Measurements from ENCODE around the gene PARP2. TPM values are rescaled to one million over a fixed set of nuclear protein-coding genes. Genes with fewer than 3 reads are reported as not detected.

PARP2 gene
- total RNA-seq, 1 donor from 2014 or later, result 25.3 TPM

- no peaks in the 10 kb centered on the region for H3K4me1 Mint-ChIP-seq (ENCODE audit: unreplicated experiment)
- no peaks in the 10 kb centered on the region for H3K27me3 Mint-ChIP-seq (ENCODE audit: unreplicated experiment)
- no peak overlapping the region for H3K4me3 Mint-ChIP-seq (ENCODE audit: unreplicated experiment)
- TF ChIP-seq CTCF (IDR thresholded peaks at IDR 0.05), result no peak
- H3K36me3 Mint-ChIP-seq (ENCODE audit: unreplicated experiment), result peaks cover 42% of the 10 kb centered on the region
- no peak for DNase-seq (ENCODE audit: extremely low spot score, unreplicated experiment)
- no peak overlapping the region for H3K27ac Mint-ChIP-seq (ENCODE audit: unreplicated experiment)
- no peaks in the 10 kb centered on the region for H3K9me3 Mint-ChIP-seq (ENCODE audit: unreplicated experiment)
These were observed 42.9 kb downstream of the PARP2 start for GRCh38 chr14:20386276-20386855.

- no peak overlapping the region for H3K27ac Mint-ChIP-seq (ENCODE audit: unreplicated experiment)
- H3K4me1 Mint-ChIP-seq (ENCODE audit: unreplicated experiment), result no peaks in the 10 kb centered on the region
- TF ChIP-seq CTCF (IDR thresholded peaks at IDR 0.05), result no peak
- no peak for DNase-seq (ENCODE audit: extremely low spot score, unreplicated experiment)
- no peak overlapping the region for H3K4me3 Mint-ChIP-seq (ENCODE audit: unreplicated experiment)
- no peaks in the 10 kb centered on the region for H3K9me3 Mint-ChIP-seq (ENCODE audit: unreplicated experiment)
- no peaks in the 10 kb centered on the region for H3K27me3 Mint-ChIP-seq (ENCODE audit: unreplicated experiment)
- H3K36me3 Mint-ChIP-seq (ENCODE audit: unreplicated experiment), result peaks cover 39% of the 10 kb centered on the region
These were observed 44.1 kb downstream of the PARP2 start for GRCh38 chr14:20387576-20387975.

- Mint-ChIP-seq H3K4me3 (ENCODE audit: unreplicated experiment) (no peak overlapping the region), H3K27me3 (ENCODE audit: unreplicated experiment) (no peaks in the 10 kb centered on the region), H3K27ac (ENCODE audit: unreplicated experiment) (no peak overlapping the region), H3K4me1 (ENCODE audit: unreplicated experiment) (no peaks in the 10 kb centered on the region), H3K9me3 (ENCODE audit: unreplicated experiment) (no peaks in the 10 kb centered on the region), H3K36me3 (ENCODE audit: unreplicated experiment) (peaks cover 40% of the 10 kb centered on the region)
- no peak for DNase-seq (ENCODE audit: extremely low spot score, unreplicated experiment)
- no peak for TF ChIP-seq CTCF (IDR thresholded peaks at IDR 0.05)
These were observed 44.7 kb downstream of the PARP2 start for GRCh38 chr14:20388159-20388558.

- Mint-ChIP-seq H3K27me3 (ENCODE audit: unreplicated experiment) (no peaks in the 10 kb centered on the region), H3K36me3 (ENCODE audit: unreplicated experiment) (peaks cover 41% of the 10 kb centered on the region), H3K27ac (ENCODE audit: unreplicated experiment) (no peak overlapping the region), H3K4me3 (ENCODE audit: unreplicated experiment) (no peak overlapping the region), H3K4me1 (ENCODE audit: unreplicated experiment) (no peaks in the 10 kb centered on the region), H3K9me3 (ENCODE audit: unreplicated experiment) (no peaks in the 10 kb centered on the region)
- TF ChIP-seq CTCF (IDR thresholded peaks at IDR 0.05), result no peak
- DNase-seq (ENCODE audit: extremely low spot score, unreplicated experiment), result no peak
These were observed 48.1 kb downstream of the PARP2 start for GRCh38 chr14:20391505-20391904.

GRCh38 chr14:20397511-20397910 is 54.1 kb downstream of the PARP2 start:
- Mint-ChIP-seq H3K36me3 (ENCODE audit: unreplicated experiment) (peaks cover 43% of the 10 kb centered on the region), H3K4me1 (ENCODE audit: unreplicated experiment) (no peaks in the 10 kb centered on the region), H3K4me3 (ENCODE audit: unreplicated experiment) (no peak overlapping the region), H3K27ac (ENCODE audit: unreplicated experiment) (no peak overlapping the region), H3K9me3 (ENCODE audit: unreplicated experiment) (no peaks in the 10 kb centered on the region), H3K27me3 (ENCODE audit: unreplicated experiment) (no peaks in the 10 kb centered on the region)
- TF ChIP-seq CTCF (IDR thresholded peaks at IDR 0.05), result no peak
- DNase-seq (ENCODE audit: extremely low spot score, unreplicated experiment), result no peak

All from osteocyte (in vitro differentiated cells).